ENCODE data around the gene CCDC17.

Gene CCDC17

DNA sequence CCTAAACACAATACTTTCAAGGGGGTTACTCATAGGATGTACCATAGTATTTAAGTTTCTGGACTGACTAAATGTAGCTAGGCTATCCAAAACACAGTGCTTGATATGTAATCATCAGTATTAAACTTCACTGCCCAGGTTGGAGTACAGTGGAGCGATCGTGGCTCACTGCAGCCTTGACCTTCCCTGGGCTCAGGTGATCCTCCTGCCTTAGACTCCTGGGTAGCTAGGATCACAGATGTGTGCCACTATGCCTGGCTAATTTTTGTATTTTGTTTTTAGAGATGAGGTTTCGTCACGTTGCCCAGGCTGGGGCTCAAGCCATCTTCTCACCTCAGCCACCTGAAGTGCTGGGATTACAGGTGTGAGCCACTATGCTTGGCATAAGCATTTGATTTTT lies 29.4 kb downstream of the CCDC17 start:
- Histone ChIP-seq H3K9ac (ENCODE audit: low read length) (no peak overlapping the region), H3K36me3 (ENCODE audit: control insufficient read depth, low read depth, low read length) (peaks cover 82% of the 10 kb centered on the region), H3K4me3 (ENCODE audit: low read length) (no peak overlapping the region), H3K27me3 (ENCODE audit: control insufficient read depth, insufficient read depth, low read length) (no peaks in the 10 kb centered on the region), H3K27ac (ENCODE audit: low read length) (no peak overlapping the region), H3K4me1 (ENCODE audit: control insufficient read depth, low read depth, low read length) (no peaks in the 10 kb centered on the region), H3K9me3 (ENCODE audit: control insufficient read depth, low read depth, low read length) (no peaks in the 10 kb centered on the region)

DNA sequence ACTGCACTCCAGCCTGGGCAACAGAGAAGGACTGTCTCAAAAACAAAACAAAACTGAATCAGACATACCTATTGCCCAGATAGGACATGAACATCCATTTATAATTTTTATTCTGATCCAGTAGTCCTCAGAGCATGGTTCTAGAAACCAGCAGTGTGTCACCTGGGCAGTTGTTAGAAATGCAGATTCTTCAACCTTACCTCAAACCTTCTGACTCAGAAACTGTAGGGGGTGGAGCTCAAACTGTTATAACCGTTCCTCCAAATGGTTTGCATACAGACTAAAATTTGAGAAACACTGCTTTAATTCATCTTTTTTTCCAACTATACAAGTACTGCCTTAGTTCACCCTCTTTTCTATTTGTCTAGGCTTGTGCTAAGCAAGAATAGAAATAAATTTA lies 34.0 kb downstream of the CCDC17 start:
- Histone ChIP-seq H3K9ac (ENCODE audit: low read length) (no peak overlapping the region), H3K9me3 (ENCODE audit: control insufficient read depth, low read depth, low read length) (no peaks in the 10 kb centered on the region), H3K4me3 (ENCODE audit: low read length) (no peak overlapping the region), H3K36me3 (ENCODE audit: control insufficient read depth, low read depth, low read length) (peaks cover 57% of the 10 kb centered on the region), H3K27ac (ENCODE audit: low read length) (no peak overlapping the region), H3K27me3 (ENCODE audit: control insufficient read depth, insufficient read depth, low read length) (no peaks in the 10 kb centered on the region), H3K4me1 (ENCODE audit: control insufficient read depth, low read depth, low read length) (peaks cover 2% of the 10 kb centered on the region)

DNA sequence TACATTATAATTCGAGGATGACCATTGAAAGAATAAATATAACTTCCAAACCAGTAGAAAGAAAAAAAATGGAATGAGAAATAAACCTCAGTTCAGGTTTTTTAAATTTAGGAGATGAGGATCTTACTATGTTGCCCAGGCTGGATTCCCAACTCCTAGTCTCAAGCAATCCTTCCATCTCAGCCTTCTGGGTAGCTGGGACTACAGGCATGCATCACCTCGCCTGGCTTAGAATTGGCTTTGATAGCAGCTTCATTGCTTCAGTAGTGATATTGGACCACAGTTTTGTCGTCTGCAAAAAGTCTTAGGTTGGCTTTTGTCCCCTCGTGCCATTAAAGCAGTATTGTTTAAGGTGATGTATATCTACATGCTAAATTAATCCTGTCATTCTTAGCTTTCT lies 37.1 kb downstream of the CCDC17 start:
- no peak overlapping the region for H3K9ac ChIP-seq (ENCODE audit: low read length)
- H3K27me3 ChIP-seq (ENCODE audit: control insufficient read depth, insufficient read depth, low read length) = no peaks in the 10 kb centered on the region
- peaks cover 2% of the 10 kb centered on the region for H3K4me1 ChIP-seq (ENCODE audit: control insufficient read depth, low read depth, low read length)
- no peak overlapping the region for H3K27ac ChIP-seq (ENCODE audit: low read length)
- no peaks in the 10 kb centered on the region for H3K9me3 ChIP-seq (ENCODE audit: control insufficient read depth, low read depth, low read length)
- H3K4me3 ChIP-seq (ENCODE audit: low read length) = peak overlapping the region; percentile 97
- H3K36me3 ChIP-seq (ENCODE audit: control insufficient read depth, low read depth, low read length) = peaks cover 27% of the 10 kb centered on the region

DNA sequence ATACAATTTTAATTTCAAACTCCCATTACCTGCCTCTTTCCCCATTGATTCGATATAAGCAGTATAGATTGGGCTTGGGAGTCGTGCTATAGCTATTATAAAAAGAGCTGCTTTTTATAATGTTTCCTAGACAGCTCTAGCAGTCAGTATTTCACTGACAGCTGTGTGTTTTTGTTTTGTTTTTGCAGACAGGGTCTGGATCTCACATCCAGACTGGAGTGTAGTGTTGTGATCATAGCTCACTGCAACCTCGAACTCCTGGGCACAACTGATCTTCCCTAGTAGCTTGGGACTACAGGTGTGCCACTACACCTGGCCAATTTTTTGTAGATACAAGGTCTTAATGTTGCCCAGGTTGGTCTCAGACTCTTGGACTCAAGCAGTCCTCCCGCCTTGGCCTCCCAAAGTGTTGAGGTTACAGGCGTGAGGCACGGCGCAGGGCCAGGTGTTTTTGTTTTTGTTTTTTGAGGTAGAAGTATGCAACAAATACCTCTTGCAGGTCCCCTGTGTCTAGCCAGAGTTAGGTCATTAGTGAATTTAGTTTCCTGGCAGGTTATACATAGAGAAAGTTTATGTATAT lies 38.3 kb downstream of the CCDC17 start:
- no peaks in the 10 kb centered on the region for H3K27me3 ChIP-seq (ENCODE audit: control insufficient read depth, insufficient read depth, low read length)
- H3K9me3 ChIP-seq (ENCODE audit: control insufficient read depth, low read depth, low read length) = no peaks in the 10 kb centered on the region
- peaks cover 2% of the 10 kb centered on the region for H3K4me1 ChIP-seq (ENCODE audit: control insufficient read depth, low read depth, low read length)
- H3K27ac ChIP-seq (ENCODE audit: low read length) = peak overlapping the region; percentile 90
- H3K36me3 ChIP-seq (ENCODE audit: control insufficient read depth, low read depth, low read length) = peaks cover 17% of the 10 kb centered on the region
- H3K9ac ChIP-seq (ENCODE audit: low read length) = peak overlapping the region; percentile 98
- H3K4me3 ChIP-seq (ENCODE audit: low read length) = peak overlapping the region; percentile 97

DNA sequence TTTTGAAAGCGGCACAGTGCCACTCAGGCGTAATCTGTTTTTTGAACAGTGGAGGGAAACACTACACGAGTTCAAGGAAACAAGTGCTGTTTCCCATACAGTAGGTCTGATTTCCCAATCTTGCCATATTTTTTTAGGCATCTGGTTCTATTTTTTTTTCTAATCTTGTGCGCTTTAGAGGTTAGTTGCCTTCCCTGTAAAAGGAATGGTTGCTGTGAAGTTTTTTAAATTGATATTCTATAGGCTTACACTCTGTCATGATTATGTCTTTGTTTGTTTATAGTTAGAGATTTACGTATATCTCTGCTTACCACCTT lies 38.8 kb downstream of the CCDC17 start:
- Histone ChIP-seq H3K9ac (ENCODE audit: low read length) (peak overlapping the region; percentile 98), H3K4me1 (ENCODE audit: control insufficient read depth, low read depth, low read length) (peaks cover 2% of the 10 kb centered on the region), H3K27me3 (ENCODE audit: control insufficient read depth, insufficient read depth, low read length) (no peaks in the 10 kb centered on the region), H3K4me3 (ENCODE audit: low read length) (peak overlapping the region; percentile 97), H3K9me3 (ENCODE audit: control insufficient read depth, low read depth, low read length) (no peaks in the 10 kb centered on the region), H3K36me3 (ENCODE audit: control insufficient read depth, low read depth, low read length) (peaks cover 15% of the 10 kb centered on the region), H3K27ac (ENCODE audit: low read length) (peak overlapping the region; percentile 90)

DNA sequence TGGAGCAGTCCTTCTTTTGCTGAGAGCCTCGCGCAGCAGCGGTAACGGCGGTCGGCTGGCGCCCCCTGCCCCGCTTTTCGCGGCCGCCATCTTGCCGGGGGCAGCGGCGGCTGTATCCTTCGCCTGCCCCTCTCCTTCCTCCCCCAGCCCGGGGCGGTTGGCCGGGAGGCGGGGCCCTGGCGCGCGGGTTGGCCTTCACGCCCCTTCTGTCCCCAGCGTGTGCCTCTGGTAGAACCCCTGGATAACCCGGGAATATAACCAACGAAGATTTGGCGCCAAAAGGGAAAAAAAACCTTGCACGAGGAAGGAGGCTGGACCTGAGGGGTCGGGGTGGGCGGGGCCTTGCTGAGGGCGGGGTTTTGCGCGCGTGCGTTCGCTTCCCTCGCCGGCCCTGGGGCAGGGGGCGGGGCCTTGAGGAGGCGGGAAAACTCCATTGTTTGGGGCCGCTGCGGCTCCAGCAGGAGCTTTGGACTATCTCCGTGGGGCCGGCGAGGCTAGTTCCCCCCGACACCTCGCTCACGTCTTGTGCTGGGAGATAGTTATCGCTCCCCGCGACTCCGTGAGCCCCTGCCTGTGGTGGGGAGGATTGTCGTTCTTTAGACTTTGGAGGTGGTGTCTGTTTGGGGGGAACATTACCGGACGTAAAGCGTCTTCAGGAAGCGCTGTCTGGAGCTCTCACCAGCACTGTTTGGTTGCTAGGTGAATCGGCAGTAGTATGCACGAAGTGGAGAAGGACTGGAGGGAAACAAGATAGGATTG lies 39.3 kb downstream of the CCDC17 start:
- H3K4me1 ChIP-seq (ENCODE audit: control insufficient read depth, low read depth, low read length) = peaks cover 2% of the 10 kb centered on the region
- H3K9me3 ChIP-seq (ENCODE audit: control insufficient read depth, low read depth, low read length) = no peaks in the 10 kb centered on the region
- H3K4me3 ChIP-seq (ENCODE audit: low read length) = peak overlapping the region; percentile 97
- H3K27me3 ChIP-seq (ENCODE audit: control insufficient read depth, insufficient read depth, low read length) = no peaks in the 10 kb centered on the region
- peak overlapping the region; percentile 98 for H3K27ac ChIP-seq (ENCODE audit: low read length)
- peak overlapping the region; percentile 98 for H3K9ac ChIP-seq (ENCODE audit: low read length)
- peaks cover 15% of the 10 kb centered on the region for H3K36me3 ChIP-seq (ENCODE audit: control insufficient read depth, low read depth, low read length)

DNA sequence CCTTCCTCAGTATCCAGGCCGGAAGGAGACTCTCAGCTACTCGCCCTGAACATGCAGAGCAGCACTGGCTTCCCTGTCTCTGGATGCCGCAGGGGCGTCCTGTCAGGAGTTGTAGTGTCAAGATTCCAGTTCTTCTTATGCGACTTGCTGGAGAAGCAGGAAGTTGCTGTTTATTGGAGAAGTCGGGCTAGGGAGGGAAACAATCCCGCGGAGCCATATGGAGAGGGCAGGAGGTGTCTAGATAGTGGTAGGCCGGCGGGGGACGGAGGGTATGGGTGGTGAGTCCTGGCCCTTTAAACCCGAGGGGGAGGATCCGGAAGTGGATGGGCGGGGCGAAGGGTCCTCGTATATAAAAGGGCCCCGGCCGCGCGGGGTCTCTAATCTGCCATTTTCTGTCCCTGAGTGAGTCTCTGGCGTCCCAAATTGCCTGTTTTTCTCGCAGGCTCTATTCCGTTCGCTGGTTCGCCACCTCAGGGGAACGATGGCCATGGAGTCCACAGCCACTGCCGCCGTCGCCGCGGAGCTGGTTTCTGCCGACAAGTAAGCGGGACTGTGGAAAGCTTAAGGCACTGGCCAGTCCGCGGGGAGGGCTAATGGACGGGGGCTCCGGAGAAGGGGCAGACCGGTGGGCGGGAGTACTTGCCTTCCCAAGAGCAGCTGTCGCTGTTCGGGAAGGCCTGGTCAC lies 40.0 kb downstream of the CCDC17 start, which contains the start of gene NASP:
NASP (plus strand) TSS at position 376 of the 685 bp plus-strand sequence; CDS start at position 482, 106 bp downstream.
- Histone ChIP-seq H3K4me1 (ENCODE audit: control insufficient read depth, low read depth, low read length) (no peaks in the 10 kb centered on the region), H3K27me3 (ENCODE audit: control insufficient read depth, insufficient read depth, low read length) (no peaks in the 10 kb centered on the region), H3K27ac (ENCODE audit: low read length) (peak within 1 kb of the TSS; percentile 98), H3K9me3 (ENCODE audit: control insufficient read depth, low read depth, low read length) (no peaks in the 10 kb centered on the region), H3K4me3 (ENCODE audit: low read length) (peak within 1 kb of the TSS; percentile 97), H3K36me3 (ENCODE audit: control insufficient read depth, low read depth, low read length) (peaks cover 9% of the 10 kb centered on the region), H3K9ac (ENCODE audit: low read length) (peak within 1 kb of the TSS; percentile 98)

DNA sequence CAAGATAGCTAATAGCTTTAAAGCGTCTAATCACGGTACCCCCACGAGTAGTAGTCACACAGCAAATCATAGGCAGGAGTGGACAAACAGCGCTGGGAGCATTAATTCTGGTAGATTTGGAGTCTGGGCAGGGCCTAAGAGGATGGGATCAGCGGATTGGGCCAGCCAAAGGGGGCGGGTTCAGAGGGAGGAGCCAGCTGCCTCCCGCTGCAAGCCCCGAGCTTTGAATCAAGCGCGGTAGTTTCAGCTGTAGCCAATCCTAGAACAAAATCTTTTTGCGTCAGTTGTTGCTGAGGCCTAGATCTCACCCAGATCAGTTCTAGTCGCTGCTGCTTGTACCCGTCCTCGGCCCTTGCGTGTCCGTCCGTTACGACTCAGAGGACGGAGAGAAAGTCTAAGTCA lies 40.6 kb downstream of the CCDC17 start:
- H3K4me1 ChIP-seq (ENCODE audit: control insufficient read depth, low read depth, low read length) = no peaks in the 10 kb centered on the region

DNA sequence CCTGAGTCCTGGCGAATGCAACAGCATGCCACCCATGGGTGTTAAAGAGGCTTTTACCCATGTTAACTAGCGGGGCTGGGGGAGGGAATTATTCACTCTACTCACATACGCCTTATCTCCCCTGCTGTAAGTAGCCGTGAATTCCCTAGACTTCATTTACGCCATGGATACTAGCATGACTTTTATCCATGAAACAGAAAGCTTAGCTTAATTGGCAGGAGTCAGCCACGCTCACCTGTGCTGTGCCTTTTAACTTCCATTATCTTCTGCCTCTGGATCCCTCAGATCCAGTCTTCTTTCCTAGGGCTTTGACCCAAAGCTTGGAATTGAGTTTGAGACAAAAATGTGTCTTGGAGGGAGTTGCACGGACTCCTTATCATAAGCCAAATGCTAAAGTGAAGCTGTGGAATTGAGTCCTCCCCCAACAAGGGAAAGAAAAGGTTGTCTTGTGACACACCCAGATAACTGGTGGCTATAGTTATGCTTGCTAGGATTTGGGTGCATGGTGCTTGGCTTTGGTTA lies 49.7 kb downstream of the CCDC17 start:
- peaks cover 18% of the 10 kb centered on the region for H3K4me1 ChIP-seq (ENCODE audit: control insufficient read depth, low read depth, low read length)
- H3K9me3 ChIP-seq (ENCODE audit: control insufficient read depth, low read depth, low read length) = no peaks in the 10 kb centered on the region
- no peak overlapping the region for H3K4me3 ChIP-seq (ENCODE audit: low read length)
- H3K9ac ChIP-seq (ENCODE audit: low read length) = no peak overlapping the region
- no peak overlapping the region for H3K27ac ChIP-seq (ENCODE audit: low read length)
- no peaks in the 10 kb centered on the region for H3K27me3 ChIP-seq (ENCODE audit: control insufficient read depth, insufficient read depth, low read length)
- H3K36me3 ChIP-seq (ENCODE audit: control insufficient read depth, low read depth, low read length) = peaks cover 15% of the 10 kb centered on the region

More for the DNA sequence above, 40.6 kb downstream of the CCDC17 start:
- Histone ChIP-seq H3K27me3 (ENCODE audit: control insufficient read depth, insufficient read depth, low read length) (no peaks in the 10 kb centered on the region), H3K9me3 (ENCODE audit: control insufficient read depth, low read depth, low read length) (no peaks in the 10 kb centered on the region), H3K4me3 (ENCODE audit: low read length) (peak overlapping the region; percentile 97), H3K36me3 (ENCODE audit: control insufficient read depth, low read depth, low read length) (peaks cover 8% of the 10 kb centered on the region), H3K9ac (ENCODE audit: low read length) (peak overlapping the region; percentile 98), H3K27ac (ENCODE audit: low read length) (peak overlapping the region; percentile 98)

DNA sequence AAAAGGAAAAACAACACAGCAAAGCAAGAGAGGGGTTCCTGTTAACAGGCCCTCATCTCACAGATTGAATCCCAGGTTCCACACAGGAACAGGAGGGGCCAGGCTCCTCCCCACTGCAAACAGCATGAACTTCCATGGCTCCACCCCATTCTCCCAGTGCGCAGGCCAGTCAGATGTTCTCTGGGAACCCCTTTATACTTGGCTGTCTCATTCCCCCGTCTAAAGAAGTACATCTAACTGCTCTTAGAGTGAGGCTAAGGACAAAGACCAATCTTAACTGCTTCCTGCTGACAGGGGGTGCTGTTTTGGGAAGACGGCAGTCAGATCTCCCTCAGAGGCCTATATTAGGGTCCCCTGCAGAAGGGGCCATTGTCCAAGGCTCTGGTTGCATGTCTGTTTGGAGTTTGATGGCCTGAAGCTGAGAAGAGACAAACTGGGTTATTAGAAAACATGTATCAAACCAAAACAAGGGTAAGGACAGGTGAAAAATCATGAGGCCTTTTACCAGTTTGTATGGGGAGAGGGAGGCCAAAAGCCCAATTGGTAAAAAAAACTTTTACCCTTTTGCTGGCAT lies 50.5 kb downstream of the CCDC17 start:
- Histone ChIP-seq H3K9me3 (ENCODE audit: control insufficient read depth, low read depth, low read length) (no peaks in the 10 kb centered on the region), H3K27me3 (ENCODE audit: control insufficient read depth, insufficient read depth, low read length) (no peaks in the 10 kb centered on the region), H3K36me3 (ENCODE audit: control insufficient read depth, low read depth, low read length) (peaks cover 24% of the 10 kb centered on the region), H3K4me3 (ENCODE audit: low read length) (no peak overlapping the region), H3K9ac (ENCODE audit: low read length) (peak overlapping the region; percentile 21), H3K4me1 (ENCODE audit: control insufficient read depth, low read depth, low read length) (peaks cover 18% of the 10 kb centered on the region), H3K27ac (ENCODE audit: low read length) (peak overlapping the region; percentile 77)

DNA sequence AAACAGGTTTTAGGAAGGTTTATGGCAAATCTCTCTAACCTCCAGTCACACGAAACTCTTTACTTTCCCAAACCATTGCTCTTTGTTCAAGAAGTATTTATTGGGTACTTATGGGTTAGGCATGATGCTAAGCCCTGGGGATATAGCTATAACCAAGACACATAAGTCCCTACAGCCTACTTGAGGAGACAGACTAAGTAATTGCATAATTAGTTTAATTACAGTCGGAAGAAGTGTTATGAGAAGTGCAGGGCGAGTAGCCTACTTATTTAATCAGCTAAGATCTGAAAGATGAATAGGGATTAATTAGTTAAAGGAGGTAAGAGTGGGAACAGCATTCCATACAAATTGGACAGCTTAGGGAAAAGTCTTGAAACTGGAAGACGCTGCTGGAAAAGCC lies 53.2 kb downstream of the CCDC17 start:
- H3K27me3 ChIP-seq (ENCODE audit: control insufficient read depth, insufficient read depth, low read length) = no peaks in the 10 kb centered on the region
- H3K9ac ChIP-seq (ENCODE audit: low read length) = no peak overlapping the region
- H3K9me3 ChIP-seq (ENCODE audit: control insufficient read depth, low read depth, low read length) = no peaks in the 10 kb centered on the region
- no peak overlapping the region for H3K4me3 ChIP-seq (ENCODE audit: low read length)
- no peak overlapping the region for H3K27ac ChIP-seq (ENCODE audit: low read length)
- H3K36me3 ChIP-seq (ENCODE audit: control insufficient read depth, low read depth, low read length) = peaks cover 48% of the 10 kb centered on the region
- H3K4me1 ChIP-seq (ENCODE audit: control insufficient read depth, low read depth, low read length) = peaks cover 18% of the 10 kb centered on the region

Data from iPS-18a (cell line).